HG02970 (cell line): ENCODE results near the gene CLPTM1L.
"Not testable (repeated sequence)": the region's sequence is repeated elsewhere in the genome, so short reads cannot be mapped to it uniquely, and the experiment has no call there.

ENCODE experiments used
- ATAC-seq: cut with Tn5 transposase; IDR thresholded peaks from one replicate; pipeline ENCODE4 v1.9.1; 2021; ENCODE audit warnings: mild to moderate bottlenecking, moderate library complexity, moderate number of reproducible peaks; ENCODE audit not compliant: unreplicated experiment, low FRiP score

Gene CLPTM1L

GRCh38 chr5:1280177-1281037 lies 64.5 kb downstream of the CLPTM1L start:
- ATAC-seq = no peak

GRCh38 chr5:1279443-1280151 lies 65.3 kb downstream of the CLPTM1L start:
- no peak for ATAC-seq

- no peak for ATAC-seq
Measured at GRCh38 chr5:1278656-1279442, 66.0 kb downstream of the CLPTM1L start.

- ATAC-seq = no peak
Measured at GRCh38 chr5:1278216-1278615, 66.7 kb downstream of the CLPTM1L start.

- ATAC-seq = no peak
Measured at GRCh38 chr5:1277781-1278180, 67.1 kb downstream of the CLPTM1L start.

GRCh38 chr5:1277331-1277730 lies 67.6 kb downstream of the CLPTM1L start:
- no peak for ATAC-seq

GRCh38 chr5:1276930-1277329 lies 68.0 kb downstream of the CLPTM1L start:
- no peak for ATAC-seq

- ATAC-seq = not testable (repeated sequence)
Measured at GRCh38 chr5:1275397-1276391, 69.2 kb downstream of the CLPTM1L start.

- no peak for ATAC-seq
Measured at GRCh38 chr5:1274471-1274870, 70.4 kb downstream of the CLPTM1L start.

GRCh38 chr5:1273745-1274144 lies 71.2 kb downstream of the CLPTM1L start:
- no peak for ATAC-seq

GRCh38 chr5:1272201-1272600 lies 72.7 kb downstream of the CLPTM1L start:
- no peak for ATAC-seq

GRCh38 chr5:1270933-1271914 lies 73.7 kb downstream of the CLPTM1L start:
- no peak for ATAC-seq

GRCh38 chr5:1270426-1270825 lies 74.5 kb downstream of the CLPTM1L start:
- ATAC-seq = no peak

GRCh38 chr5:1268666-1269065 lies 76.2 kb downstream of the CLPTM1L start:
- no peak for ATAC-seq

GRCh38 chr5:1268056-1268455 lies 76.8 kb downstream of the CLPTM1L start:
- ATAC-seq = no peak
